Putamen (tissue), 1 donor: ENCODE measurements around the gene MID1.

Experiments
- DNase-seq: peaks from one replicate; pipeline ENCODE4 v3.0.0-alpha.2; 2016; ENCODE audit warnings: low spot score

MID1 gene

DNA sequence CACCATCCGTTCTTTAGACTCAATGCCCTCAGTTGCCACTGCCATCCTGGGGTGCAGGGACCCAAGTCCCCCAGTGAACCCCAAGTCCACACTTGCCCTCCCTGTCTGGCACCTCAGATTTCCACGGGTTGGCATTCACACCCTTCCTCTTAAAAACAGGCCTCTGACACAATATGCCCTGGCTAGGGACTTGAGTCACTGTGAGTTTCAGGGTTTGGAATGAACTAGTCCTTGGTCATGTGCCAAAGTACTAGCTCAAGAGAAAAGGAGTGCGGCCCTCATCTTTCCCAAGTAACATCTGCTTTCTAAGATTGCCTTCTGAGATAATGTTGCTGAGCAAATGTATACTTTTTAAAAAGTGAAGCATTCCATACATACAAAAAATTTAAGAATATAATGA is 134.0 kb downstream of the MID1 start:
- DNase-seq, result no peak

- no peak for DNase-seq
Measured at GRCh38 chrX:10485326-10485725, 135.1 kb downstream of the MID1 start.

- no peak for DNase-seq
Measured at GRCh38 chrX:10484683-10485247, 135.6 kb downstream of the MID1 start.

DNA sequence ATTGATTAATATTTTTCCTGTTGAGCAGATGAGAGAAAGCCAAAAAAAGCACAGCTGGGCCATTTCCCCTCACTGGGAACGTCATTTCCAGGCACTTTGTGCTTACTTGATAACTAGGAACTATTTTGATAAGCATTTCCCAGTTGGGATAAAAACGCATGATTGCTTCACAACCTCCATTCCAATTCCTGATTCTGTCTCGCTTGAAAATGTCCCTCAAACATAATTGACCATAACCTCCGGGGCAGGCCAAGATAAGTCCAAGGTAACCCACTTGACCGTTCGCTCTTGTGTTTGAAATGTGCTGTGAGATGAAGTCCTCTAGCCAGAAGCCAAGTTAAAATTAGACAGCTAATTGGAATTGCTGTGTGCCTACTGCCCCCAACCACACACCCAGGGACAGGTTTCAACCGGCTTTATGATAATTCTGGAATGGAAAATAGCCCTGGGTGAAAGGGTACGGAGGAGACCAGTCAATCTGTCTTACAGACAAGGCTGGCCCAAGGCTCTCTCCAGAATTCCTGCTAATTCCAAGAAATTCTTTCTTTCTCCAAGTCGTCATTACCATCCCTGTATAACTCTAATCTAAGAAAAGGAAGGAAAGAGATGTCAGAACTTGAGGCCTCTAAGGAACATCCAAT is 137.1 kb downstream of the MID1 start:
- DNase-seq, result no peak

DNA sequence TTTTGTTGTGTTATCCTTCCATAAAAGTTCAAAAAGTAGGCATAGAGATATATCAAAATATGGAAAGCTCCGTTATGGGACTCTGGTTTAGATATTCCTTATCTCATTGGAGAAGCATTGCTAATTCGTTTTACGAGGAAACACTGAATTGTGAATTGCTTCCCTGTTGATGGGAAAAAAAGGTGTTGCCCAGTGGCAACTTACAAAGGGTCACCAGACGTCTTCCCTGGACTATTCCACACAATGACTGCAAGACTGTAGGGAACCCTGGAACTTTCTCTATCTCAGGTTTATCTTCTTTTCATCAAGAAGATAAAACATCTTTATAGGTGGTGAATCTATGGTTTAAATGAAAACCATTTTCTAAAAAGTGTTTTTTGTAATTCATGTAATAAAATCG is 137.7 kb downstream of the MID1 start:
- no peak for DNase-seq

GRCh38 chrX:10482261-10482660 is 138.1 kb downstream of the MID1 start:
- no peak for DNase-seq

- no peak for DNase-seq
Measured at GRCh38 chrX:10480861-10481260, 139.5 kb downstream of the MID1 start.

DNA sequence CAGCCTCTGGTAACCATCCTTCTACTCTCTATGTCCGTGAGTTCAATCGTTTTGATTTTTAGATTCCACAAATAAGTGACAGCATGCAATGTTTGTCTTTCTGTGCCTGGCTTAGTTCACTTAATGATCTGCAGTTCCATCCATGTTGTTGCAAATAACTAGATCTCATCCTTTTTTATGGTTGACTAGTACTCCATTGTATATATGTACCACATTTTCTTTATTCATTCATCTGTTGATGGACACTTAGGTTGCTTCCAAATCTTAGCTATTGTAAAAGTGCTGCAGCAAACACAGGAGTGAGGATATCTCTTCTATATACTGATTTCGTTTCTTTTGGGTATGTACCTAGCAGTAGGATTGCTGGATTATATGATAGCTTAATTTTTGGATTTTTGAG is 140.9 kb downstream of the MID1 start:
- DNase-seq, result no peak

GRCh38 chrX:10477525-10477924 is 142.9 kb downstream of the MID1 start:
- no peak for DNase-seq

DNA sequence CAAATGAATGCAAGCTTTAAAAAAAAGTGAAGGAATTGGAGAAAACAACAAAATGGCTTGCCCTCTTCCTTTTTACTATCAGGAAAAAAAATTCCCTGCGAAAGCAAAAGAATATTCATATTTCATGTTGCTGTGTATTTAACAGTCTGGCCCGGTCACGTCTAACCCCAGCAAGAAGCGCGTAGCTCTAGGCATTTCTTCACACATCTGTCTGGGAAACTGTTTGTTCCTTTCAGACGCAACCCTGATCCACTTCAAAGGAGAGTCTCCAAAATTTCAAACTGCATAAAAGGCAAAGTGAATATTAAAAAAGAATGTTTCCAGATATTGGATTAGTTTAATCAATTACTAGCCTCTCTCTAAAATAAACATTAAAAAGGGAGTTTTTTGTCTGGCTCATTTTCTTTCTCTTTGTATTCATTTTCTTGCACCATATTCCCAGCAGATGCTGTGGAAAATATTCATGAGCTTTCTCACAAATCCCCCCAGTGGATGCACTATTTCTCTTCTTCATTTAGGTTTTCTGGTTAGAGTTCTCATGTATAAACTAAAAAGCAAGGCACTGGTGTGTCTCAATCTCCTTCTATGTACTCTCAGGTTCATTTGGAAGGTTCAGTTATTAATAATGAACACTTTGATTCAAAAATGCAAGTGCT is 145.3 kb downstream of the MID1 start:
- DNase-seq, result no peak

DNA sequence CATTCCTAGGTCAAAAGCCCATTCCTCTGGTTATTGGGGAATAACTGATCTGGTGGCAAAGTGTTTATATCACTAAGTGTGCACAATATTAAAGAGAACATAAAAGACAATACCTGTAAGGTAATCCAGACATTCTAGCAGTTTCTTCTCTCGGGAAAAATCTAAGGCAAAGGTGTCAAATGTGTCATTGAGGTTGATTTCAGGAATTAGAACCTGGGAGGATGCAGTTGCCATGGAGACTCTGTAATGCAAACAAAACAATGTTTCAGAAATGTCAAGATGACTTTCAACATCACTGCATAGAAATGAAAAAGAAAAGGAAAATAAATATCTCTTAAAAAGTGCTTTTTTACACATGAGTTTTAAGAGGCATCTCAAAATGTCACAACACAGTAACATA is 145.9 kb downstream of the MID1 start:
- DNase-seq, result no peak

- DNase-seq, result no peak
Measured at GRCh38 chrX:10471418-10471817, 149.0 kb downstream of the MID1 start.

GRCh38 chrX:10470009-10470408 is 150.4 kb downstream of the MID1 start:
- DNase-seq, result no peak

- no peak for DNase-seq
Measured at GRCh38 chrX:10467793-10468192, 152.6 kb downstream of the MID1 start.

- no peak for DNase-seq
Measured at GRCh38 chrX:10465254-10465653, 155.1 kb downstream of the MID1 start.

- DNase-seq, result no peak
Measured at GRCh38 chrX:10457092-10457491, 163.3 kb downstream of the MID1 start.

- DNase-seq, result no peak
Measured at GRCh38 chrX:10453945-10454344, 166.4 kb downstream of the MID1 start.

- DNase-seq, result no peak
Measured at GRCh38 chrX:10450959-10451355, 169.4 kb downstream of the MID1 start.

GRCh38 chrX:10450229-10450958 is 170.0 kb downstream of the MID1 start:
- DNase-seq, result no peak

DNA sequence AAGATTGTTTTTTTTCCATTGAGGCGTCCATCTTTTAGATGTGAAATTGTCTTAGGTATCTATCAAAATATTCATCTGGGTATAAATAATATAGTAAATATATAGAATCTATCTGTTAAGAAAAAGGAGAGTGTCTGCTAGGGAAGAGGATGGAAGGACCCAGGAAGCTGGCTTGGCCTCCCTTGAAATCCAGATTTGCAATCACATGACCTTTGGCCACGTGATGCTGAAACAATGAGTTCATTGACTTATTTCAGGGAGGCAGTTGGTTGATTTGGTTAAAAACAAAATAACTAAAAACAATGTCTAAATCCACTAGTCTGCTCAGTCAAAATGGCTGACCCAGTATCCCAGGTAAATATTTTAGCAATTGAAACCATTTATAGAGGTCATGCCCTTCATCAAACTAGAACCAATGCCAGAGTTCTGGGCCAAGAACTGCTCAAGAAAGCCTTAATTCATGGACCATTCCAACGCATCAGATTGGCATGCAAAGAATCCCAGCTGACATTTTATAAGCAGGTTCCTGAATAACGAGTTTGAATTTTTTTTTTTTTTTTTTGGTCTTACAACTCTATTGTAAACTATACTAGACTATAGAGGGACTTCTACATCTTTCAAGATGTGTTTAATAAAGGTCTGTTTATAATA is 172.7 kb downstream of the MID1 start:
- DNase-seq, result no peak

GRCh38 chrX:10444204-10444603 is 176.2 kb downstream of the MID1 start:
- DNase-seq, result no peak

DNA sequence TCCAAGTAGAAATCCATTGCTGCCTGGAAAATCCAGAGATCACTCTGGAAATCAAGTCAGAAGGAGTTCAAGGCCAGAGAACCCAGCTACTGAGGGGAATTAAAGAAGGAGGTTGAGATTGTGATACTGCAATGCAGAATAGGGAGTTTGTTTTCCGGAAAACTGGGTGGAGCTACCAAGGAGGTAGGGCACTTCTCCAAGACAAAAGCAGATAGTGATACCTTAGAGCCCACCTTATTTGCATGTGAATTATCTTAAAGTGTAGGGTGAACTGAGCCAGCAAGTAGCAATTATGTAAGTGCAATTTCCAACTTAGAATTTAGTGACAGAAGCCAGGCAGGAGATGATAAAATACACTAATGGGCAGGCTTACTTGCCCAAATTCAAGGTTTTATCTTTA is 178.9 kb downstream of the MID1 start:
- no peak for DNase-seq
